Measurements from ENCODE around the gene PTPN18.
"Not testable (repeated sequence)": the region's sequence is repeated elsewhere in the genome, so short reads cannot be mapped to it uniquely, and the experiment has no call there.

The PTPN18 gene

GRCh38 chr2:130355578-130356431 lies at the start of gene PTPN18:
PTPN18 (plus strand) TSS chr2:130356056; CDS start chr2:130356108, 52 bp downstream.
- DNase-seq, result peak; percentile 63 to 69

GRCh38 chr2:130307850-130308249 lies 48.0 kb upstream of the PTPN18 start:
- DNase-seq, result no peak

GRCh38 chr2:130310881-130311280 lies 45.0 kb upstream of the PTPN18 start:
- no peak for DNase-seq

GRCh38 chr2:130313812-130314334 lies 42.0 kb upstream of the PTPN18 start:
- DNase-seq, result no peak

GRCh38 chr2:130314377-130314776 lies 41.5 kb upstream of the PTPN18 start:
- no peak for DNase-seq

- DNase-seq, result no peak
Observed at GRCh38 chr2:130316596-130316995, 39.3 kb upstream of the PTPN18 start.

GRCh38 chr2:130318906-130319305 lies 37.0 kb upstream of the PTPN18 start:
- DNase-seq, result no peak

GRCh38 chr2:130319536-130319935 lies 36.3 kb upstream of the PTPN18 start:
- DNase-seq, result no peak

GRCh38 chr2:130327703-130328527 lies 27.9 kb upstream of the PTPN18 start:
- no peak for DNase-seq

- no peak for DNase-seq
Observed at GRCh38 chr2:130328710-130329109, 27.1 kb upstream of the PTPN18 start.

- peak; percentile 68 to 69 for DNase-seq
Observed at GRCh38 chr2:130332271-130333073, 23.4 kb upstream of the PTPN18 start.

GRCh38 chr2:130333253-130333652 lies 22.6 kb upstream of the PTPN18 start:
- DNase-seq, result not testable (repeated sequence)

- DNase-seq, result no peak
Observed at GRCh38 chr2:130334026-130334425, 21.8 kb upstream of the PTPN18 start.

- no peak for DNase-seq
Observed at GRCh38 chr2:130335226-130335625, 20.6 kb upstream of the PTPN18 start.

GRCh38 chr2:130336150-130336876 lies 19.5 kb upstream of the PTPN18 start:
- no peak for DNase-seq

- peak; percentile 49 to 62 for DNase-seq
Observed at GRCh38 chr2:130336877-130337734, 18.8 kb upstream of the PTPN18 start.

- no peak for DNase-seq
Observed at GRCh38 chr2:130337735-130338325, 18.0 kb upstream of the PTPN18 start.

- DNase-seq, result no peak
Observed at GRCh38 chr2:130338793-130339345, 17.0 kb upstream of the PTPN18 start.

- no peak for DNase-seq
Observed at GRCh38 chr2:130339885-130340745, 15.7 kb upstream of the PTPN18 start.

Data from CD4-positive, alpha-beta T cell treated with Interleukin-4 for 1 hour (primary cell).